ENCODE results near the gene POLR3G.

The POLR3G gene

GRCh38 chr5:90534922-90535321 lies 60.3 kb downstream of the POLR3G start:
- DNase-seq (ENCODE audit: low read depth) = no peak
- no peak for TF ChIP-seq CTCF (conservative IDR thresholded peaks at IDR 0.05; ENCODE audit: low read depth, low read length)
- H3K4me3 ChIP-seq (ENCODE audit: low read depth, low read length) = no peak overlapping the region

- no peak for TF ChIP-seq CTCF (conservative IDR thresholded peaks at IDR 0.05; ENCODE audit: low read depth, low read length)
- H3K4me3 ChIP-seq (ENCODE audit: low read depth, low read length) = no peak overlapping the region
- no peak for DNase-seq (ENCODE audit: low read depth)
Observed at GRCh38 chr5:90542827-90543519, 68.3 kb downstream of the POLR3G start.

- no peak for TF ChIP-seq CTCF (conservative IDR thresholded peaks at IDR 0.05; ENCODE audit: low read depth, low read length)
- no peak for DNase-seq (ENCODE audit: low read depth)
- no peak overlapping the region for H3K4me3 ChIP-seq (ENCODE audit: low read depth, low read length)
Observed at GRCh38 chr5:90545511-90545910, 70.8 kb downstream of the POLR3G start.

- no peak for DNase-seq (ENCODE audit: low read depth)
- H3K4me3 ChIP-seq (ENCODE audit: low read depth, low read length) = no peak overlapping the region
- no peak for TF ChIP-seq CTCF (conservative IDR thresholded peaks at IDR 0.05; ENCODE audit: low read depth, low read length)
Observed at GRCh38 chr5:90546216-90546837, 71.7 kb downstream of the POLR3G start.

DNA sequence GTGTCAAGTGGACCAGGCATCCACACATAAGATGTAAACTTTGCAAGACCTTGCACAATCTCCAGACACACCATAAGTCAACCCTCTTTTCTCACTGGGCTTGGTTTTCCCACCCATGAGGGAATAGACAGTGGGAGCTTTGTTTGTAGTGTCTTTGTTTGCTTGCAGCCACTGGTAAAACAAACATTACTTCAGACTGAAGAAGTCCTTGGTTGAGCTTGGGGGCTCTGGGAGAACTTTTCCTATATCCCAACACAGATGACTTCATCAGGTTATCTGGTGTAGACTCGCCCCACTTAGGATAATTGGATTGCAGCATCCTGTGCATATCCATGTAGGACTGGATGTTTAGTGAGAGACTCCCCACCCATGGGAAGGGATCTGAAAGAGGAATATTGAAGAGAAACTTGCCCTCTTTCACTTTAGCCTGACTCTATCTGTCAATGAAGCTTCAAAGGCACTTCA lies 72.4 kb downstream of the POLR3G start:
- DNase-seq (ENCODE audit: low read depth) = no peak
- H3K4me3 ChIP-seq (ENCODE audit: low read depth, low read length) = no peak overlapping the region
- TF ChIP-seq CTCF (conservative IDR thresholded peaks at IDR 0.05; ENCODE audit: low read depth, low read length) = no peak

DNA sequence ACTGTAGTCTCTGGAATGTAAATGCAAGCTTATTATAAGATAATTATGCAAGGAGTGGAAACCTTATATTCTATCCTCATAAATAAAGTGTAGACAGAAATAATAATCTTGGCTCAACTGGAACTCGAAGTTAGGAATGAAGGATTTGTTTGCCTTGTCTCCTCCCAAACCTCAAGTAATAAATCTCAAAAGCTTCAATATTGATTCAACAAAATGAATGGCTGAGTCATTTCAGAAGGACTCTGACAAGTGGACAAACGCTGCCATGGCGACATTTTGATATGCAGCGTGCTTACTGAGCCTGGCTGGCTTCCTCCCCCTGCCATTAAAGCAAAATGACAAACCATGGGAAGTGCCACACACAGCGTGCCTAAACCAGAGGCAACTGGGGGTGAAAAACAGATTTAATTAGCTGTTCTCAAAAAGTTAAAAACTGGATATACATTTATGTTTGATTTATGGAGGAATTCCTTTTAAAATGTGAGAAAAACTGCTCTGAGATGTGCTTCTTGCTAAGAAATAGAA lies 73.5 kb downstream of the POLR3G start:
- DNase-seq (ENCODE audit: low read depth) = no peak
- no peak overlapping the region for H3K4me3 ChIP-seq (ENCODE audit: low read depth, low read length)
- TF ChIP-seq CTCF (conservative IDR thresholded peaks at IDR 0.05; ENCODE audit: low read depth, low read length) = no peak
